Stimulated activated effector memory CD8-positive, alpha-beta T cell treated with anti-CD3 and anti-CD28 coated beads, Interleukin-12 subunit alpha, Interleukin-12 subunit beta, amount 100 ng/mL, for 72 hours (primary cell): ENCODE results near the gene OPHN1.

ENCODE experiments used
- ATAC-seq: fragments of 150-1000 bp; cut with Tn5 transposase; 2 replicates; pipeline ENCODE4 v1.10.0; 2021
- DNase-seq, 2 donors: peaks; one replicate each; pipeline ENCODE4 v3.0.0; 2021 to 2022; ENCODE audit warnings: low spot score in 2 of 2
- H3K27ac Mint-ChIP-seq: one replicate; pipeline ENCODE4 v1.8.0; 2022; ENCODE audit warnings: mild to moderate bottlenecking, mixed read lengths
- H3K36me3 Mint-ChIP-seq: one replicate; pipeline ENCODE4 v1.8.0; 2022; ENCODE audit warnings: mild to moderate bottlenecking, mixed read lengths
- H3K4me1 Mint-ChIP-seq: one replicate; pipeline ENCODE4 v1.8.0; 2022; ENCODE audit warnings: mixed read lengths
- H3K4me3 Mint-ChIP-seq: one replicate; pipeline ENCODE4 v1.8.0; 2022; ENCODE audit warnings: mild to moderate bottlenecking, mixed read lengths
- H3K9me3 Mint-ChIP-seq: one replicate; pipeline ENCODE4 v1.8.0; 2022; ENCODE audit warnings: mixed read lengths

The OPHN1 gene

GRCh38 chrX:68254738-68255645, 178.3 kb downstream of the OPHN1 start:
- Mint-ChIP-seq H3K36me3 (no peaks in the 10 kb centered on the region), H3K4me3 (no peak overlapping the region), H3K27ac (no peak overlapping the region), H3K9me3 (no peaks in the 10 kb centered on the region), H3K4me1 (no peaks in the 10 kb centered on the region)
- DNase-seq (no peak), ATAC-seq (no peak)

GRCh38 chrX:68252664-68253063, 180.6 kb downstream of the OPHN1 start:
- H3K4me1 Mint-ChIP-seq: no peaks in the 10 kb centered on the region
- DNase-seq: no peak
- no peak for ATAC-seq
- no peaks in the 10 kb centered on the region for H3K36me3 Mint-ChIP-seq
- no peak overlapping the region for H3K27ac Mint-ChIP-seq
- H3K4me3 Mint-ChIP-seq: no peak overlapping the region
- H3K9me3 Mint-ChIP-seq: no peaks in the 10 kb centered on the region

GRCh38 chrX:68249903-68250302, 183.4 kb downstream of the OPHN1 start:
- H3K36me3 Mint-ChIP-seq: no peaks in the 10 kb centered on the region
- H3K9me3 Mint-ChIP-seq: no peaks in the 10 kb centered on the region
- DNase-seq: no peak
- no peak overlapping the region for H3K27ac Mint-ChIP-seq
- H3K4me1 Mint-ChIP-seq: no peaks in the 10 kb centered on the region
- no peak overlapping the region for H3K4me3 Mint-ChIP-seq
- ATAC-seq: no peak

- H3K27ac Mint-ChIP-seq: no peak overlapping the region
- H3K4me1 Mint-ChIP-seq: no peaks in the 10 kb centered on the region
- H3K4me3 Mint-ChIP-seq: no peak overlapping the region
- H3K9me3 Mint-ChIP-seq: no peaks in the 10 kb centered on the region
- no peak for ATAC-seq
- DNase-seq: no peak
- no peaks in the 10 kb centered on the region for H3K36me3 Mint-ChIP-seq
These were observed 183.9 kb downstream of the OPHN1 start for GRCh38 chrX:68249401-68249831.

- Mint-ChIP-seq H3K4me3 (no peak overlapping the region), H3K4me1 (no peaks in the 10 kb centered on the region), H3K36me3 (no peaks in the 10 kb centered on the region), H3K27ac (no peak overlapping the region), H3K9me3 (no peaks in the 10 kb centered on the region)
- DNase-seq (no peak), ATAC-seq (no peak)
These were observed 194.7 kb downstream of the OPHN1 start for GRCh38 chrX:68238568-68238967.

- no peak for DNase-seq
- Mint-ChIP-seq H3K36me3 (no peaks in the 10 kb centered on the region), H3K9me3 (no peaks in the 10 kb centered on the region), H3K4me1 (no peaks in the 10 kb centered on the region), H3K4me3 (no peak overlapping the region), H3K27ac (no peak overlapping the region)
- no peak for ATAC-seq
These were observed 199.0 kb downstream of the OPHN1 start for GRCh38 chrX:68234171-68234910.

- ATAC-seq (no peak), DNase-seq (no peak)
- Mint-ChIP-seq H3K4me3 (no peak overlapping the region), H3K4me1 (no peaks in the 10 kb centered on the region), H3K27ac (no peak overlapping the region), H3K9me3 (no peaks in the 10 kb centered on the region), H3K36me3 (no peaks in the 10 kb centered on the region)
These were observed 201.1 kb downstream of the OPHN1 start for GRCh38 chrX:68232206-68232605.

GRCh38 chrX:68209008-68209407, 224.3 kb downstream of the OPHN1 start:
- H3K9me3 Mint-ChIP-seq: no peaks in the 10 kb centered on the region
- DNase-seq: no peak

GRCh38 chrX:68204521-68205038, 228.7 kb downstream of the OPHN1 start:
- DNase-seq (no peak), ATAC-seq (no peak)
- Mint-ChIP-seq H3K4me1 (no peaks in the 10 kb centered on the region), H3K36me3 (no peaks in the 10 kb centered on the region), H3K27ac (no peak overlapping the region), H3K9me3 (no peaks in the 10 kb centered on the region), H3K4me3 (no peak overlapping the region)

More at GRCh38 chrX:68209008-68209407, 224.3 kb downstream of the OPHN1 start:
- ATAC-seq: no peak
- no peaks in the 10 kb centered on the region for H3K4me1 Mint-ChIP-seq
- H3K4me3 Mint-ChIP-seq: no peak overlapping the region
- no peaks in the 10 kb centered on the region for H3K36me3 Mint-ChIP-seq
- H3K27ac Mint-ChIP-seq: no peak overlapping the region

- no peaks in the 10 kb centered on the region for H3K4me1 Mint-ChIP-seq
- H3K4me3 Mint-ChIP-seq: no peak overlapping the region
- H3K36me3 Mint-ChIP-seq: no peaks in the 10 kb centered on the region
- no peak overlapping the region for H3K27ac Mint-ChIP-seq
- ATAC-seq (no peak), DNase-seq (no peak)
- H3K9me3 Mint-ChIP-seq: no peaks in the 10 kb centered on the region
These were observed 229.6 kb downstream of the OPHN1 start for GRCh38 chrX:68203646-68204045.

GRCh38 chrX:68203211-68203610, 230.1 kb downstream of the OPHN1 start:
- Mint-ChIP-seq H3K36me3 (no peaks in the 10 kb centered on the region), H3K9me3 (no peaks in the 10 kb centered on the region), H3K27ac (no peak overlapping the region), H3K4me3 (no peak overlapping the region), H3K4me1 (no peaks in the 10 kb centered on the region)
- DNase-seq (no peak), ATAC-seq (no peak)

- no peak for ATAC-seq
These were observed 234.0 kb downstream of the OPHN1 start for GRCh38 chrX:68199062-68199848.

GRCh38 chrX:68196939-68197791, 236.1 kb downstream of the OPHN1 start:
- H3K27ac Mint-ChIP-seq: no peak overlapping the region
- no peaks in the 10 kb centered on the region for H3K9me3 Mint-ChIP-seq
- ATAC-seq: no peak
- peak; percentile 2 to 45 for DNase-seq
- H3K36me3 Mint-ChIP-seq: no peaks in the 10 kb centered on the region
- H3K4me3 Mint-ChIP-seq: no peak overlapping the region
- H3K4me1 Mint-ChIP-seq: no peaks in the 10 kb centered on the region

More at GRCh38 chrX:68199062-68199848, 234.0 kb downstream of the OPHN1 start:
- Mint-ChIP-seq H3K4me1 (no peaks in the 10 kb centered on the region), H3K4me3 (no peak overlapping the region), H3K36me3 (no peaks in the 10 kb centered on the region), H3K9me3 (no peaks in the 10 kb centered on the region), H3K27ac (no peak overlapping the region)
- DNase-seq: no peak

- Mint-ChIP-seq H3K36me3 (no peaks in the 10 kb centered on the region), H3K27ac (no peak overlapping the region), H3K4me3 (no peak overlapping the region), H3K9me3 (no peaks in the 10 kb centered on the region), H3K4me1 (no peaks in the 10 kb centered on the region)
- DNase-seq (no peak), ATAC-seq (no peak)
These were observed 237.7 kb downstream of the OPHN1 start for GRCh38 chrX:68195561-68195960.
